ENCODE data around the gene CYB5R3. TPM values are rescaled to one million over a fixed set of nuclear protein-coding genes. Genes with fewer than 3 reads are reported as not detected.
"Not testable (repeated sequence)": the region's sequence is repeated elsewhere in the genome, so short reads cannot be mapped to it uniquely, and the experiment has no call there.

The CYB5R3 gene
- total and polyA plus RNA-seq, 2 donors (not counting 3 experiments of a cell fraction or from before 2014, with no cell fraction given), result 217 to 263 TPM

DNA sequence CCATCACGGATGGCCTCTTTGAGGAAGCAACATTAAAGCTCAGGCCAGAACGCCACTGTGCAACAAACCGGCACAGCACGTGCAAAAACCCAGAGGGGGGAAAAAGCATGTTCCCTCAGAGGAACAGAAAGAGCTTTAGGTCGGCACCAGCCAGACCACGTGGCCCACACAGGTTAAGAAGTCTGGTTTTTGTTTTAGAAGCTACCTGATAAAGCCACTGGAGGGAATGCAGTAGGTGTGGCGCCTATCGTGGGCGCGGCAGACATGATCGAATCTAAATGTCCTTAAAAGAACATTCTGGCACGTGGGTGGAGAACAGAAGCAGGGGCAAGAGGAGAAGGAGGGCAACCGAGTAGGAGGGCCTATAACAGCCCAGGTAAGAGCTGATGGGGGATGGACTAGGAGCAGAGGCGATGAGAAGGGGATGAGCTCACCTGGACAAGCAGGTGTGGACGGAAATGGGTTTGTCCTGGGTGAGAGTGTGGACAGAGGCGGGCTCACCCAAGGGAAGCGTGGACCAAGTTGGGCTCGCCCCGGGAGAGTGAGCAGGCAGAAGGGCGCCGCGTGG is 67.9 kb downstream of the CYB5R3 start:
- FAIRE-seq, result peak; percentile 78
- H3K27ac ChIP-seq (ENCODE audit: insufficient read depth, low read depth, low read length); H3K9me1 ChIP-seq (replicated peaks; ENCODE audit: control insufficient read depth, extremely low read depth, insufficient read depth, low read length); H4K20me1 ChIP-seq (replicated peaks; ENCODE audit: control insufficient read depth, extremely low read depth, insufficient read depth, low read length); H3K27me3 ChIP-seq (ENCODE audit: control insufficient read depth in 2 of 2, insufficient read depth in 2 of 2, low read length in 2 of 2); intact Hi-C loops (cut with micrococcal nuclease); H3K4me1 ChIP-seq (ENCODE audit: control insufficient read depth, extremely low read depth, insufficient read depth, low read length); dilution Hi-C loops (cut with MboI; ENCODE audit: extremely low pct_ligation_motif_present, low sequenced_read_pairs); DNase-seq (ENCODE audit: low read depth, low spot score); POLR2A ChIA-PET; H3K9me3 ChIP-seq (replicated peaks; ENCODE audit: control insufficient read depth, insufficient read depth, low read length): not testable (repeated sequence)
- H3K36me3 ChIP-seq (ENCODE audit: control insufficient read depth in 2 of 2, extremely low read depth in 1 of 2, insufficient read depth in 2 of 2, low read length in 2 of 2), result peaks cover 13 to 32% of the 10 kb centered on the region in 2 experiments
- BruUV-seq (replicated peaks), result TSS peak; percentile 65
- H2AFZ ChIP-seq (ENCODE audit: low read depth, low read length), result peak overlapping the region; percentile 19
- peak overlapping the region; percentile 54 for H3K4me2 ChIP-seq (ENCODE audit: insufficient read depth, low read length)
- CTCF ChIA-PET, result interaction anchor here (0.9 to 1.0 kb wide), 2 partner anchors 10 to 21 kb away, joined by 3 to 4 read pairs; no protein-coding TSS in a partner anchor
- H3K9ac ChIP-seq (replicated peaks; ENCODE audit: extremely low read depth, insufficient read depth, low read length), result peak overlapping the region; percentile 54
- H3K4me3 ChIP-seq (replicated peaks in 1 of 3; ENCODE audit: insufficient read depth in 1 of 3, low read depth in 1 of 3, low read length in 3 of 3), result peak overlapping the region; percentile 56 to 95 (median 56)
- H3K79me2 ChIP-seq (ENCODE audit: control insufficient read depth, insufficient read depth, low read length), result peaks cover 17% of the 10 kb centered on the region

GRCh38 chr22:42580040-42580439 is 69.2 kb downstream of the CYB5R3 start:
- H3K9ac ChIP-seq (replicated peaks; ENCODE audit: extremely low read depth, insufficient read depth, low read length); H3K4me2 ChIP-seq (ENCODE audit: insufficient read depth, low read length); BruUV-seq (replicated peaks); H3K4me1 ChIP-seq (ENCODE audit: control insufficient read depth, extremely low read depth, insufficient read depth, low read length); CTCF ChIA-PET; H3K27me3 ChIP-seq (ENCODE audit: control insufficient read depth in 2 of 2, insufficient read depth in 2 of 2, low read length in 2 of 2); H2AFZ ChIP-seq (ENCODE audit: low read depth, low read length); H3K9me1 ChIP-seq (replicated peaks; ENCODE audit: control insufficient read depth, extremely low read depth, insufficient read depth, low read length); H3K9me3 ChIP-seq (replicated peaks; ENCODE audit: control insufficient read depth, insufficient read depth, low read length); H4K20me1 ChIP-seq (replicated peaks; ENCODE audit: control insufficient read depth, extremely low read depth, insufficient read depth, low read length); dilution Hi-C loops (cut with MboI; ENCODE audit: extremely low pct_ligation_motif_present, low sequenced_read_pairs); H3K27ac ChIP-seq (ENCODE audit: insufficient read depth, low read depth, low read length); DNase-seq (ENCODE audit: low read depth, low spot score); FAIRE-seq; intact Hi-C loops (cut with micrococcal nuclease); H3K4me3 ChIP-seq (replicated peaks in 1 of 3; ENCODE audit: insufficient read depth in 1 of 3, low read depth in 1 of 3, low read length in 3 of 3): not testable (repeated sequence)
- POLR2A ChIA-PET, result interaction anchor here (0.7 kb wide), 1 partner anchor 63 kb away, joined by 6 read pairs; no protein-coding TSS in a partner anchor
- Histone ChIP-seq H3K36me3 (ENCODE audit: control insufficient read depth in 2 of 2, extremely low read depth in 1 of 2, insufficient read depth in 2 of 2, low read length in 2 of 2) (peaks cover 6 to 21% of the 10 kb centered on the region in 2 experiments), H3K79me2 (ENCODE audit: control insufficient read depth, insufficient read depth, low read length) (peaks cover 17% of the 10 kb centered on the region)

All from endothelial cell of umbilical vein (primary cell).